ENCODE results near the gene EPB41.
A peak's percentile ranks its signal among the peaks of the same experiment; 100 is the strongest.
"Not testable (repeated sequence)": the region's sequence is repeated elsewhere in the genome, so short reads cannot be mapped to it uniquely, and the experiment has no call there.

The EPB41 gene

DNA sequence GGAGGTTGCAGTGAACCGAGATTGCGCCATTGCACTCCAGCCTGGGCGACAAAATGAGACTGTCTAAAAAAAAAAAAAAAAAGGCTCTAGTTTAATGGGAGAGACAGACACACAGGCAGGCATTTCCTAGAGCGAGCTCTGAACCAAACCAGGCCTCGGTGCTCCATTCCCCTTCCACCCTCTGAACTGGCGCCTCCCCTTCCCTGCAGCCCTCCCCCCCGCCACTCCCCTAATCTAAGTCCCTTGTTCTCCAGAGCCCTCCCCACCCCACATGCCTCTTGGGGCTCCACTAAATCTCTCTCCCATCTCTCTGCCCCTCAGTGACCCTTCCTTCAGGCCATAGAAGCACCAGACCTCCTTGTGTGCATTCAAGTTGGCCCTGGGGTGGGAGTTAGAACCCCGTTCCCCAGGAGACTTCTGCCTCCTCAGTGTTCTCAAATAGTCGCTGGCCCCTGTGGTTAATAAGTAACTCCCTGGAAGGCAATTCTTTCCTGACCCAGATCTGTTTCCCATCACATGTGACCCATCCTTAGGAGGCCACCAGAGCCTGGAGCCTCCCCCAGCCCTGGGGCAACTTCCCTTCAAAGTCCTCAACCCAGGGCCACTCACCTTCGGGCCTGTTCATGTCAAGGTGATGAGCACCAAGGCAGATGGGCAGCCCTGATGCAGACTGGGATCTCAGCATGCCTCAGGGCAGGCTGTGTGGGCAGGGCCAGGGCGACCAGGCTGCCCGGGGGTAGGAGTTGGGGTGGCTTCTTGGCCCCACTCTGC, 42.6 kb upstream of the EPB41 start:
- no peaks in the 10 kb centered on the region for H3K27me3 ChIP-seq (ENCODE audit: insufficient read depth, low read length, poor library complexity)
- H3K4me2 ChIP-seq (ENCODE audit: low read length): no peak overlapping the region
- H3K4ac ChIP-seq (ENCODE audit: low read depth, low read length): no peak overlapping the region
- H3K79me1 ChIP-seq (ENCODE audit: low read length): no peaks in the 10 kb centered on the region
- no CpG with 5 or more reads among the region's 12 CpGs for WGBS (ENCODE audit: extremely low coverage, insufficient coverage, low lambda C conversion rate)
- no peak overlapping the region for H2BK5ac ChIP-seq (ENCODE audit: low read length)
- no peaks in the 10 kb centered on the region for H3K79me2 ChIP-seq (ENCODE audit: control insufficient read depth, insufficient read depth, low read length)
- H3K36me3 ChIP-seq (ENCODE audit: control insufficient read depth, insufficient read depth, low read length): no peaks in the 10 kb centered on the region
- no peak overlapping the region for H2AK5ac ChIP-seq (ENCODE audit: low read length)
- no peak overlapping the region for H2BK15ac ChIP-seq (replicated peaks; ENCODE audit: low read depth)
- H3K9ac ChIP-seq (ENCODE audit: low read length): no peak overlapping the region
- no peak overlapping the region for H3K56ac ChIP-seq (ENCODE audit: low read length)
- no peak overlapping the region for H4K5ac ChIP-seq (ENCODE audit: low read length)
- H3K27ac ChIP-seq (ENCODE audit: low read depth, low read length): no peak overlapping the region
- no peak for DNase-seq
- H3K23ac ChIP-seq (ENCODE audit: low read length): no peak overlapping the region
- H2BK120ac ChIP-seq (ENCODE audit: low read depth, low read length): no peak overlapping the region
- no peak overlapping the region for H3K18ac ChIP-seq (ENCODE audit: low read length)
- no peak overlapping the region for H3K4me3 ChIP-seq (ENCODE audit: low read length)
- no peak overlapping the region for H4K8ac ChIP-seq (ENCODE audit: low read depth, low read length)
- no peaks in the 10 kb centered on the region for H3K4me1 ChIP-seq (ENCODE audit: control insufficient read depth, low read depth, low read length)

DNA sequence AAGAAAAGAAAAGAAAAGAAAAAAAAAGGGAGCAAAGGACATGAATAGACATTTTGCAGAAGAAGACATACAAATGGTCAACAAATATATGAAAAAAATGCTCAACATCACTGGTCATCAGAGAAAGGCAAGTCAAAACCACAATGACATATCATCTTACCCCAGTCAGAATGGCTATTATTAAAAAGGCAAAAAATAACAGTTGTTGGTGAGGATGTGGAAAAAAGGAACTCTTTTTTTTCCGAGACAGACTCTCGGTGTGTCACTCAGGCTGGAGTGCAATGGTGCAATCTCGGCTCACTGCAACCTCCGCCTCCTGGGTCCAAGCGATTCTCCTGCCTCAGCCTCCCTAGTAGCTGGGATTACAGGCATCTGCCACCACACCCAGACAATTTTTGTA, 39.2 kb upstream of the EPB41 start:
- WGBS (ENCODE audit: extremely low coverage, insufficient coverage, low lambda C conversion rate): no CpG with 5 or more reads among the region's 5 CpGs
- H3K4me3 ChIP-seq (ENCODE audit: low read length); H2AK5ac ChIP-seq (ENCODE audit: low read length); H3K27ac ChIP-seq (ENCODE audit: low read depth, low read length); H3K4ac ChIP-seq (ENCODE audit: low read depth, low read length); H4K5ac ChIP-seq (ENCODE audit: low read length); H3K18ac ChIP-seq (ENCODE audit: low read length); H2BK120ac ChIP-seq (ENCODE audit: low read depth, low read length); H3K4me1 ChIP-seq (ENCODE audit: control insufficient read depth, low read depth, low read length); H3K79me1 ChIP-seq (ENCODE audit: low read length); H2BK15ac ChIP-seq (replicated peaks; ENCODE audit: low read depth); H3K79me2 ChIP-seq (ENCODE audit: control insufficient read depth, insufficient read depth, low read length); DNase-seq; H4K8ac ChIP-seq (ENCODE audit: low read depth, low read length); H3K4me2 ChIP-seq (ENCODE audit: low read length); H3K9ac ChIP-seq (ENCODE audit: low read length); H3K56ac ChIP-seq (ENCODE audit: low read length); H3K27me3 ChIP-seq (ENCODE audit: insufficient read depth, low read length, poor library complexity); H2BK5ac ChIP-seq (ENCODE audit: low read length); H3K23ac ChIP-seq (ENCODE audit: low read length); H3K36me3 ChIP-seq (ENCODE audit: control insufficient read depth, insufficient read depth, low read length): not testable (repeated sequence)

DNA sequence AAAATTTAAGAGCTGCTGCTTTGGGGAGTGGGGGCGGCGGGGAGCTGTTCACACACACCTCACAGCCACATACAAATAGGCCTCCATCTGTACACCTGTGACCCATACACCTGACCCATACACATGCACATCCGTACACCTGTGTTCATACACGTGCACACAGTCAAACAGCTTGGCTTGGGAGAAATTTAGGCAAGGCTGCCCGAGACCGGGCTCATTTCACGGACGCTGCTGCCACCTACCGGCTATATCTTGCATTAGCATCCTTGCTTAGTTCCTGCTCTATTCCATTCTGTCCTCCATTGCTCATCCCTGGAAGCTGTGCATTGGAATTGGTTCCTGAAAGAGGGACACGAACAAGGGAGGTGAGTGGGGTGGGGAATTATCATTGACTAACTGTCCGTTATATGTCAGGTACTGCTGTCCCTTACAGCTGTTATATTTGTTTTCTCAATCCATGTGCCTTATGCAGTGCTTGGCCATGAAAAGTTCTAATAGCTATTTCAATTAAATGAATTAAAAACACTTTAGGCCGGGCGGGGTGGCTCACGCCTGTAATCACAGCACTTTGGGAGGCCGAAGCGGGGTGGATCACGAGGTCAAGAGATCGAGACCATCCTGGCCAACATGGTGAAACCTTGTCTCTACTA, 37.1 kb upstream of the EPB41 start:
- no peaks in the 10 kb centered on the region for H3K27me3 ChIP-seq (ENCODE audit: insufficient read depth, low read length, poor library complexity)
- no peak overlapping the region for H3K4me2 ChIP-seq (ENCODE audit: low read length)
- H3K18ac ChIP-seq (ENCODE audit: low read length): no peak overlapping the region
- no peak overlapping the region for H3K27ac ChIP-seq (ENCODE audit: low read depth, low read length)
- no peak overlapping the region for H2BK5ac ChIP-seq (ENCODE audit: low read length)
- no peaks in the 10 kb centered on the region for H3K36me3 ChIP-seq (ENCODE audit: control insufficient read depth, insufficient read depth, low read length)
- H2BK15ac ChIP-seq (replicated peaks; ENCODE audit: low read depth): no peak overlapping the region
- H2BK120ac ChIP-seq (ENCODE audit: low read depth, low read length): no peak overlapping the region
- H3K4me3 ChIP-seq (ENCODE audit: low read length): no peak overlapping the region
- H3K23ac ChIP-seq (ENCODE audit: low read length): no peak overlapping the region
- H3K9ac ChIP-seq (ENCODE audit: low read length): no peak overlapping the region
- no peaks in the 10 kb centered on the region for H3K4me1 ChIP-seq (ENCODE audit: control insufficient read depth, low read depth, low read length)
- no peak overlapping the region for H4K8ac ChIP-seq (ENCODE audit: low read depth, low read length)
- H3K79me1 ChIP-seq (ENCODE audit: low read length): no peaks in the 10 kb centered on the region
- no CpG with 5 or more reads among the region's 18 CpGs for WGBS (ENCODE audit: extremely low coverage, insufficient coverage, low lambda C conversion rate)
- H3K56ac ChIP-seq (ENCODE audit: low read length): no peak overlapping the region
- DNase-seq: peak; percentile 74
- no peak overlapping the region for H2AK5ac ChIP-seq (ENCODE audit: low read length)
- H4K5ac ChIP-seq (ENCODE audit: low read length): no peak overlapping the region
- no peaks in the 10 kb centered on the region for H3K79me2 ChIP-seq (ENCODE audit: control insufficient read depth, insufficient read depth, low read length)
- no peak overlapping the region for H3K4ac ChIP-seq (ENCODE audit: low read depth, low read length)

DNA sequence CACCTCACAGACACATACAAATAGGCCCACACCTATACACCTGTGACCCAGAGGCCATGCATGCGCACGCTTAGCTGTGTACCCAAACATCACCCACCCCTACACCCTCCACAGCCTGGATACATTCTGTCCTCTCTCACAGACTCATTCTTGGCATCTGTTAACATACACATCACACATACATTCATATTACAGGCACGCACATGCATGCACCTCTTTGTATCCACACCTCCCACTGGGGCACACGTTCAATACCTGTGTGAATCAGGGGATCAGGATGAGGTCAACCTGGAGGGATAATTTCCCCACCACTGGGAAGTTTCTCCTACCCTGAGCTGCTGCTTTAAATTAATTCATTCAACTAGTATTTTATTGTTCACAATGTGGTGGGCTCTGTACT, 35.6 kb upstream of the EPB41 start:
- H4K8ac ChIP-seq (ENCODE audit: low read depth, low read length): no peak overlapping the region
- no peak overlapping the region for H2AK5ac ChIP-seq (ENCODE audit: low read length)
- peaks cover 4% of the 10 kb centered on the region for H3K4me1 ChIP-seq (ENCODE audit: control insufficient read depth, low read depth, low read length)
- WGBS (ENCODE audit: extremely low coverage, insufficient coverage, low lambda C conversion rate): no CpG with 5 or more reads among the region's 4 CpGs
- H2BK15ac ChIP-seq (replicated peaks; ENCODE audit: low read depth): no peak overlapping the region
- no peak overlapping the region for H2BK5ac ChIP-seq (ENCODE audit: low read length)
- H3K9ac ChIP-seq (ENCODE audit: low read length): no peak overlapping the region
- H3K4me3 ChIP-seq (ENCODE audit: low read length): no peak overlapping the region
- H3K79me2 ChIP-seq (ENCODE audit: control insufficient read depth, insufficient read depth, low read length): no peaks in the 10 kb centered on the region
- no peak overlapping the region for H3K4me2 ChIP-seq (ENCODE audit: low read length)
- H3K18ac ChIP-seq (ENCODE audit: low read length): no peak overlapping the region
- no peak for DNase-seq
- H3K23ac ChIP-seq (ENCODE audit: low read length): no peak overlapping the region
- H4K5ac ChIP-seq (ENCODE audit: low read length): no peak overlapping the region
- H3K36me3 ChIP-seq (ENCODE audit: control insufficient read depth, insufficient read depth, low read length): no peaks in the 10 kb centered on the region
- H3K27ac ChIP-seq (ENCODE audit: low read depth, low read length): no peak overlapping the region
- H2BK120ac ChIP-seq (ENCODE audit: low read depth, low read length): no peak overlapping the region
- H3K4ac ChIP-seq (ENCODE audit: low read depth, low read length): no peak overlapping the region
- H3K56ac ChIP-seq (ENCODE audit: low read length): no peak overlapping the region
- no peaks in the 10 kb centered on the region for H3K27me3 ChIP-seq (ENCODE audit: insufficient read depth, low read length, poor library complexity)
- H3K79me1 ChIP-seq (ENCODE audit: low read length): no peaks in the 10 kb centered on the region

DNA sequence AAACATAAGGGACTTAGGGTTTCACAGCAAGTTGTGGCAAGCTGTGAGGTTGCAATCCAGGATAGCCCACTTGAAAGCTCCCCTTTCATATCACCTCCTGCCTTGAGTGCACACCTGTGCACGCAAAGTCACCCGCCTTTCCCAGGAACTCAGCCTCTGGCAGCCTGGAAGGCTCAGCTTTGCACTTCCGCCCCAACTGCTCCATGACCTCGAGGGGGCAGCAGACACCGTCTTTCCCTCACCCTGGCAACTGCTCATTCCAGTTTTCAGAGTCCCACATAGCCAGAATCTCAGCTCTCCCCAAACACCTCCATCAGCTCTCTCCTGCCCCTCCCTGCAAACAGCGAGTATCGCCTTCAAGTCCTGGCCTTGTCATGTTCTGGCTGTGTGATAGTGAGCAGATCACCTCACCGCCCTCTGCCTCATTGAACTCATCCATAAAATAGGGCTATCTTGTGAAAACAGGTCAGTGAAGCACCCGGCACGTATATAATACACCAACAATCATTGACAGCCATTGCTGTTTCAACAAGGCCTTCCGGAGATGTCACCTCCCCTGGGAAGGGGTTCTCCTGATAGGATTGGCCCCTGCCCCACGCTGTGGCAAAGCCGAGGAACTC, 32.2 kb upstream of the EPB41 start:
- H3K4me1 ChIP-seq (ENCODE audit: control insufficient read depth, low read depth, low read length): peaks cover 13% of the 10 kb centered on the region
- H3K36me3 ChIP-seq (ENCODE audit: control insufficient read depth, insufficient read depth, low read length): no peaks in the 10 kb centered on the region
- H2AK5ac ChIP-seq (ENCODE audit: low read length): no peak overlapping the region
- H2BK15ac ChIP-seq (replicated peaks; ENCODE audit: low read depth): no peak overlapping the region
- no peak overlapping the region for H3K4ac ChIP-seq (ENCODE audit: low read depth, low read length)
- H2BK120ac ChIP-seq (ENCODE audit: low read depth, low read length): no peak overlapping the region
- no peak overlapping the region for H3K56ac ChIP-seq (ENCODE audit: low read length)
- no peak overlapping the region for H4K5ac ChIP-seq (ENCODE audit: low read length)
- H3K23ac ChIP-seq (ENCODE audit: low read length): no peak overlapping the region
- H3K4me2 ChIP-seq (ENCODE audit: low read length): no peak overlapping the region
- H3K18ac ChIP-seq (ENCODE audit: low read length): no peak overlapping the region
- WGBS (ENCODE audit: extremely low coverage, insufficient coverage, low lambda C conversion rate): no CpG with 5 or more reads among the region's 13 CpGs
- peak; percentile 99 for DNase-seq
- no peak overlapping the region for H3K4me3 ChIP-seq (ENCODE audit: low read length)
- no peak overlapping the region for H2BK5ac ChIP-seq (ENCODE audit: low read length)
- H4K8ac ChIP-seq (ENCODE audit: low read depth, low read length): no peak overlapping the region
- no peaks in the 10 kb centered on the region for H3K79me2 ChIP-seq (ENCODE audit: control insufficient read depth, insufficient read depth, low read length)
- no peaks in the 10 kb centered on the region for H3K27me3 ChIP-seq (ENCODE audit: insufficient read depth, low read length, poor library complexity)
- no peak overlapping the region for H3K9ac ChIP-seq (ENCODE audit: low read length)
- no peak overlapping the region for H3K27ac ChIP-seq (ENCODE audit: low read depth, low read length)
- H3K79me1 ChIP-seq (ENCODE audit: low read length): no peaks in the 10 kb centered on the region
